Measurements from ENCODE around the gene PDAP1.

GRCh38 chr7:99379043-99379577 is 29.3 kb downstream of the PDAP1 start:
- TF ChIP-seq CTCF (IDR thresholded peaks at IDR 0.05) (no peak), EP300 (IDR thresholded peaks at IDR 0.05) (no peak), POLR2A (IDR thresholded peaks at IDR 0.05) (no peak)
